Large intestine (tissue), 3 donors: ENCODE data around the gene ARL5A. TPM values are rescaled to one million over a fixed set of nuclear protein-coding genes. Genes with fewer than 3 reads are reported as not detected.
"Not testable (repeated sequence)": the region's sequence is repeated elsewhere in the genome, so short reads cannot be mapped to it uniquely, and the experiment has no call there.

Experiments used
- DNase-seq, 2 donors: peaks; one replicate each; pipeline versions ENCODE4 v3.0.0 to v3.0.0-alpha.2; 2013
- H3K27ac ChIP-seq: one replicate; pipeline ENCODE4 v1.5.1; 2013; ENCODE audit warnings: low read length
- H3K27me3 ChIP-seq: 2 replicates; pipeline ENCODE4 v1.6.1; 2013; ENCODE audit warnings: low read length; ENCODE audit not compliant: control insufficient read depth, insufficient read depth
- H3K36me3 ChIP-seq: 2 replicates; pipeline ENCODE4 v1.6.1; 2013; ENCODE audit warnings: low read length; ENCODE audit not compliant: control insufficient read depth, insufficient read depth
- H3K4me1 ChIP-seq: one replicate; pipeline ENCODE4 v1.6.1; 2013; ENCODE audit warnings: low read length; ENCODE audit not compliant: control insufficient read depth, insufficient read depth
- H3K4me3 ChIP-seq: one replicate; pipeline ENCODE4 v1.5.1; 2013; ENCODE audit warnings: low read length
- H3K9me3 ChIP-seq: one replicate; pipeline ENCODE4 v1.6.1; 2013; ENCODE audit warnings: mild to moderate bottlenecking, low read depth, low read length, moderate library complexity; ENCODE audit not compliant: control insufficient read depth
- WGBS: methylation state at CpG from one replicate; pipeline ENCODE4 v1.1.5; 2013; ENCODE audit warnings: low lambda C conversion rate; ENCODE audit not compliant: insufficient coverage; 5-methylcytosine and 5-hydroxymethylcytosine counted together
- polyA plus RNA-seq: library from polyadenylated mRNA; unstranded; fragments of 120-200 nt; gene quantifications from one replicate; pipeline ENCODE4 v1.2.1, GENCODE V29; 2013

ARL5A gene
- polyA plus RNA-seq, 1 donor, result 43.4 TPM

GRCh38 chr2:151799886-151800292 lies 28.3 kb downstream of the ARL5A start:
- H3K9me3 ChIP-seq, result no peaks in the 10 kb centered on the region
- no peak overlapping the region for H3K4me3 ChIP-seq
- no peak for DNase-seq
- peaks cover 8% of the 10 kb centered on the region for H3K36me3 ChIP-seq
- 67% methylated on average over 1 of the region's 3 CpGs for WGBS
- no peaks in the 10 kb centered on the region for H3K4me1 ChIP-seq
- no peaks in the 10 kb centered on the region for H3K27me3 ChIP-seq
- H3K27ac ChIP-seq, result no peak overlapping the region

GRCh38 chr2:151796774-151797173 lies 31.4 kb downstream of the ARL5A start:
- no peaks in the 10 kb centered on the region for H3K4me1 ChIP-seq
- H3K36me3 ChIP-seq, result peaks cover 8% of the 10 kb centered on the region
- H3K4me3 ChIP-seq, result no peak overlapping the region
- DNase-seq, result peak in 1 of 2 donors; percentile 15
- WGBS, result 100% methylated on average over 1 of the region's 2 CpGs
- H3K9me3 ChIP-seq, result no peaks in the 10 kb centered on the region
- no peak overlapping the region for H3K27ac ChIP-seq
- H3K27me3 ChIP-seq, result no peaks in the 10 kb centered on the region

- DNase-seq, result no peak
- H3K36me3 ChIP-seq, result peaks cover 6% of the 10 kb centered on the region
- no peaks in the 10 kb centered on the region for H3K4me1 ChIP-seq
- 84% methylated on average over 4 of the region's 4 CpGs for WGBS
- no peak overlapping the region for H3K4me3 ChIP-seq
- no peaks in the 10 kb centered on the region for H3K27me3 ChIP-seq
- H3K27ac ChIP-seq, result no peak overlapping the region
- H3K9me3 ChIP-seq, result no peaks in the 10 kb centered on the region
These were observed 32.5 kb downstream of the ARL5A start for GRCh38 chr2:151795646-151796240.

- H3K4me3 ChIP-seq, H3K36me3 ChIP-seq, H3K27ac ChIP-seq, H3K27me3 ChIP-seq, H3K9me3 ChIP-seq, H3K4me1 ChIP-seq, DNase-seq: not testable (repeated sequence)
- WGBS, result no CpG with 5 or more reads among the region's 6 CpGs
These were observed 33.8 kb downstream of the ARL5A start for GRCh38 chr2:151794422-151794821.

GRCh38 chr2:151793123-151793522 lies 35.1 kb downstream of the ARL5A start:
- H3K4me1 ChIP-seq, result no peaks in the 10 kb centered on the region
- 100% methylated on average over 2 of the region's 3 CpGs for WGBS
- no peaks in the 10 kb centered on the region for H3K9me3 ChIP-seq
- DNase-seq, result no peak
- no peaks in the 10 kb centered on the region for H3K27me3 ChIP-seq
- H3K27ac ChIP-seq, result no peak overlapping the region
- peaks cover 3% of the 10 kb centered on the region for H3K36me3 ChIP-seq
- H3K4me3 ChIP-seq, result no peak overlapping the region

GRCh38 chr2:151792589-151792988 lies 35.6 kb downstream of the ARL5A start:
- no peaks in the 10 kb centered on the region for H3K4me1 ChIP-seq
- no CpG with 5 or more reads among the region's 4 CpGs for WGBS
- H3K4me3 ChIP-seq, result no peak overlapping the region
- DNase-seq, result no peak
- H3K36me3 ChIP-seq, result peaks cover 3% of the 10 kb centered on the region
- no peak overlapping the region for H3K27ac ChIP-seq
- no peaks in the 10 kb centered on the region for H3K27me3 ChIP-seq
- no peaks in the 10 kb centered on the region for H3K9me3 ChIP-seq

- Histone ChIP-seq H3K4me1 (no peaks in the 10 kb centered on the region), H3K36me3 (peaks cover 3% of the 10 kb centered on the region), H3K9me3 (no peaks in the 10 kb centered on the region), H3K4me3 (no peak overlapping the region), H3K27ac (no peak overlapping the region), H3K27me3 (no peaks in the 10 kb centered on the region)
- no CpG with 5 or more reads among the region's 3 CpGs for WGBS
- DNase-seq, result no peak
These were observed 36.7 kb downstream of the ARL5A start for GRCh38 chr2:151791545-151791944.

GRCh38 chr2:151790689-151791088 lies 37.5 kb downstream of the ARL5A start:
- H3K27me3 ChIP-seq, result no peaks in the 10 kb centered on the region
- WGBS, result no CpG with 5 or more reads among the region's 1 CpG
- H3K4me1 ChIP-seq, result no peaks in the 10 kb centered on the region
- H3K27ac ChIP-seq, result no peak overlapping the region
- H3K4me3 ChIP-seq, result no peak overlapping the region
- DNase-seq, result no peak
- no peaks in the 10 kb centered on the region for H3K9me3 ChIP-seq
- peaks cover 6% of the 10 kb centered on the region for H3K36me3 ChIP-seq

- peaks cover 16% of the 10 kb centered on the region for H3K36me3 ChIP-seq
- WGBS, result 100% methylated on average over 1 of the region's 4 CpGs
- no peak overlapping the region for H3K27ac ChIP-seq
- H3K4me3 ChIP-seq, result no peak overlapping the region
- H3K4me1 ChIP-seq, result no peaks in the 10 kb centered on the region
- H3K9me3 ChIP-seq, result no peaks in the 10 kb centered on the region
- H3K27me3 ChIP-seq, result no peaks in the 10 kb centered on the region
- no peak for DNase-seq
These were observed 39.0 kb downstream of the ARL5A start for GRCh38 chr2:151789055-151789834.

GRCh38 chr2:151786483-151786882 lies 41.7 kb downstream of the ARL5A start:
- Histone ChIP-seq H3K27me3 (no peaks in the 10 kb centered on the region), H3K9me3 (no peaks in the 10 kb centered on the region), H3K36me3 (peaks cover 17% of the 10 kb centered on the region), H3K4me1 (no peaks in the 10 kb centered on the region), H3K4me3 (no peak overlapping the region), H3K27ac (no peak overlapping the region)
- DNase-seq, result no peak
- WGBS, result no CpG with 5 or more reads among the region's 1 CpG

- no peak overlapping the region for H3K4me3 ChIP-seq
- no peak overlapping the region for H3K27ac ChIP-seq
- DNase-seq, result no peak
- no peaks in the 10 kb centered on the region for H3K9me3 ChIP-seq
- no peaks in the 10 kb centered on the region for H3K27me3 ChIP-seq
- 94% methylated on average over 2 of the region's 5 CpGs for WGBS
- no peaks in the 10 kb centered on the region for H3K4me1 ChIP-seq
- peaks cover 21% of the 10 kb centered on the region for H3K36me3 ChIP-seq
These were observed 42.1 kb downstream of the ARL5A start for GRCh38 chr2:151786077-151786476.
